ENCODE measurements around the gene PHGDH. TPM values are rescaled to one million over a fixed set of nuclear protein-coding genes. Genes with fewer than 3 reads are reported as not detected.
"Not testable (repeated sequence)": the region's sequence is repeated elsewhere in the genome, so short reads cannot be mapped to it uniquely, and the experiment has no call there.

Gene PHGDH
- polyA plus RNA-seq, 1 donor, result 54.5 TPM

- no peak for DNase-seq
These were observed 54.6 kb downstream of the PHGDH start for GRCh38 chr1:119766374-119766794.

DNA sequence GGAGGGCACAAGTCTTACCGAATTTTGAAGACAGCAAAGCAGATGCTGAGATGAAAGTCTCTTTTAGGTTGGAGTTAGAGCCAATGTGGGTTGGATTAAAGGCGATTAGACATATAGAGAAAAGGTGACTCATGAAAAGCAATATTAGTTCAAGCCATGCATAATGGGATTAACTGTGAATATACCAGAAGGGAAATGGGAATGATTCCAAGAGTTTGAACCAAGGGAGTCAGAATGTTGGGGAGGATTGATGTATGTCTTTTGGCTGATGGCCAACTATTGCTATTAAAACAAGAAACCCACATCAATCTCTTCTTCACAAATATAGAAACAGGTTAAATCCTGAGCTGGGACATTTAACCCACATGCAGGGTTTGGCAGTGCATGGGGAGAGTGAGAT, 55.8 kb downstream of the PHGDH start:
- no peak for DNase-seq

GRCh38 chr1:119768778-119769177, 57.0 kb downstream of the PHGDH start, which contains the start of gene HMGCS2:
Gene HMGCS2, minus strand, starts transcription at chr1:119768905. Its CDS starts 61 bp downstream, at chr1:119768844.
- DNase-seq, result no peak

- no peak for DNase-seq
These were observed 59.3 kb downstream of the PHGDH start for GRCh38 chr1:119771016-119771415.

DNA sequence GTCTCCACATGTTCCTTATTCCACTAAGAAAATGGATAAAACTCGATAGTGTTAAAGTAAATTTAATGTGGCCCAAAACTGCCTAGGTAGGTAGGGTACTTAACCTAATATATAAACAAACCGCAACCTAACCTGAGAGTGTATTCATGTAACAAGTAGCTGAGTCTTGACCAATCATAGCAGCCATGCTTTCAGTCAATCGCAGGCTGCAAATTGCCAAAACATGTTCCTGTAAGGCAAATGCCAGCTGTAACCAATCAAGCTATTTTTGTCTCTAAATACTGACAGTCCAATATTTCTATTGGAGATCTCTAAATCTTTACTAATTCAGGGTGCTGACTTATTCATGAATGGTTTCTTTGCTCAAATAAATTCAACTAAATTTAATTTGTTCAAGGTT, 60.0 kb downstream of the PHGDH start:
- no peak for DNase-seq

DNA sequence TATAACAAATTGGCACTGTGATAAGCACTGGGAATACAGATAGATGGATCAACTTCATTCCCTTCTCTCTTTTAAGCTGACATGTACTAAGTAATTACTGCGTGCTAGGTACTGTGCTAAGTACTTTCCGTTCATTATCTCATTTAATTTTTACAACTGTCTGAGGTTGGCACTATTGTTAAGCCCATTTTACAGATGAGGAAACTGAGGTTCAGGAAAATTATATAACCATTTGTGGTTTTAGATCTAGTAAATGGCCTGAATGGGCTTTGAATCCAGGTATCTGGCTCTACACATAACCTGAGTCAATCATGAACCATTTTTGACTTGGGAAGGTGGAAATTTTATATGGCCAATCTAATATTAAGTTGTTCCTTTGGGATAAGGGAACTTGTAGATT, 60.6 kb downstream of the PHGDH start:
- no peak for DNase-seq

DNA sequence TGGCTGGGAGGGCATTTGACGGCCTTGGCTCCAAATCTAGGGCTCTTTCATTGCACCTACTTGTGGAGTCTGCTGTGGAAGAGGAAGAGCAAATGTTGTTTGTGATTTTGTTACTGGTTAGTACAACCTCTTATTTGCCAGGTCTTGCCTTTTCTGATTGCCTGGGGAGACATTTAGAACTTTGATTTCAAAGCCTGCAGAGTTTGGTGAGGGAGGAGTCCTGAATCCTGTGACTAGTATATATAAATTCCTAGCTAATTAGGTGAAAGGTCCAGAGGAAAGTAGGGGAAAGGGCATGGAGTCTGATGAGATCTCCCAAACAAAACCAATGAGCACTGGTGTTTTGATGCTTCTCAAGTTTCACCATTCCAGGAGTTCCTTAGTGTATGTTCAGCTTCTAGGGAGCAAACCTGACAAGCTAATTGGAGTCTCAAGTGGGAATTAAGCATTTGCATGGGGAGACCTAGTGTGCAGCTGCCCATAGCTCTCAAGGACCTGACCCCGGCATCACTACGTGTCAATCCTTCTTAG, 62.0 kb downstream of the PHGDH start:
- no peak for DNase-seq

GRCh38 chr1:119774746-119775490, 63.2 kb downstream of the PHGDH start:
- no peak for DNase-seq

DNA sequence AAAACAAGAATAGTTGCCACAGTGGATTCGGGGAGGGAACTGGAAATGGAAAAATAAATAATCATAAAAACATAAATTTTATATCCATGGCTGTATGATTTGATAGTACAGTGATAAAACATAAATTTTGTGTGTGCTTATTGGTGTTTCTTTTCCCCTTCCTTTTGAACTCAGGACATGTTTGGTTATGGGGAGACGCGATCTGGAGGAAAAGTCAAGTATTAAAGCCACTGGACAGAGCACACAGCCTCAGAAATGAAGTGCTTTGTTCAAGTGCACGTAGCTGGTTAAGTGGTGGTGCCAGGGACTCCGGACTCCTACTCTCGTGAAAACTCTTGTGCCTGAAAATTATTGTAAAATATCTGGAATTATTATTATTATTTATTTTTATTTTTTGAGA, 66.6 kb downstream of the PHGDH start:
- DNase-seq, result no peak

- no peak for DNase-seq
These were observed 67.3 kb downstream of the PHGDH start for GRCh38 chr1:119778886-119779560.

DNA sequence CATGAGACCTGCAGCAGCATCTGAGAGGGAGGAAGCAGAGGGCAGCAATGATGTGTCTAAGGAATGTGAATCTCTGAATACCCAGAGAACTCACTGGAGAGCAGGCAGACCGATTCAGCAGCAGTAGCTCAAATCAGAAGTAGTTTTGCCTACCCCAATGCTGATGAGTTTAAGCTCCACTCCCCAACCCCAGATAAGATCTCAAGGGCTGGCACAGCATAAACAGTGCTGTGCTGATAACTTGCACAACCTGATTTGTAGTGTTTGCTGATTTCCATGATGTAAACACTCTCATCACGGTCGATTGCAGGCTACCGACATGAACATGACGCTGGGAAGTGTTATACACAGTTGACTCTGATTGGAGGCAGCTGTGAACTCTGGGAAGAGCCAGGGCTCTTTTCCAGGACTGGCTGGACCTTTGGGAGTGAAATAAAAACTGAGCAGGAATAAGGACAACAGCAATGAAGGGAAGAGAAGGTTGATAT, 68.2 kb downstream of the PHGDH start:
- peak; percentile 73 for DNase-seq

DNA sequence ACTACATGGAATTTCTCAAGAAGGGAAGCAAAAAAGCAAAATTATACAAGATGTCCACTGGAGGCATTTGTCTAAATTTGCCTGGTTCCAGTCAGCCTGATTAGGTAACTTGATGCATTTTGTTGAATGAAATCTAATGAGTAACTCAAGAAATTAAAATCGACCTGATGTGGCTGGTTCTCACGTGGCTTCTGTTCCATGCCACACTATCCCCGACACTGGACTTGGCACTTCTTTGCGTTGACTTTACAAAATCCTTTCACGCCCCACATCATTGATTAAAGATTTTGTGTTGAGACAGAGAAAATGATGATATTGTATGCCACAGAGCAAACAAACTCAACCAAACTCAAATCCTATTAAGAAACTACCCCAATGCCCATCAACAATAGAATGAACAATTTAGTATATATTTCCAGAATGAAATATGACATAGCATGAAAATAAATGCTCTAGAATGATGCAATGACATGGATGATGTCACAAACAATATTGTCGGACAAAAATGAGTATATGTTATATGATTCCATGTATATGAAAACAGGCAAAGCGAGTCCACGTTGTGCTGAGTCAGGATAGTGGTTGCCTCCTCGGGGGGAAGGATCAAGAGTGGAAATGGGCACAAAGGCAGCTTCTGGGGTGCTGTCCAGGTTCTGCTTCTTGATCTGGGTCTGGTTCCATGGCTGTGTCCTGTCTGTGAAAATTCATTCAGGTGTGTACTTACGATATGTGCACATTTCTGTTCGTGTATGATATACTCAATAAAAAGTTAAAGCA, 69.9 kb downstream of the PHGDH start:
- DNase-seq, result no peak

- no peak for DNase-seq
These were observed 71.0 kb downstream of the PHGDH start for GRCh38 chr1:119782631-119783325.

- no peak for DNase-seq
These were observed 71.8 kb downstream of the PHGDH start for GRCh38 chr1:119783354-119784185.

- no peak for DNase-seq
These were observed 72.6 kb downstream of the PHGDH start for GRCh38 chr1:119784191-119784781.

- not testable (repeated sequence) for DNase-seq
These were observed 74.3 kb downstream of the PHGDH start for GRCh38 chr1:119786046-119786445.

GRCh38 chr1:119786473-119787050, 74.8 kb downstream of the PHGDH start:
- DNase-seq, result not testable (repeated sequence)

- no peak for DNase-seq
These were observed 76.0 kb downstream of the PHGDH start for GRCh38 chr1:119787776-119788175.

- DNase-seq, result no peak
These were observed 78.9 kb downstream of the PHGDH start for GRCh38 chr1:119790451-119791198.

- DNase-seq, result no peak
These were observed 79.6 kb downstream of the PHGDH start for GRCh38 chr1:119791377-119791776.
